Kidney (tissue), 14 donors: ENCODE data around the gene CORIN. TPM values are rescaled to one million over a fixed set of nuclear protein-coding genes. Genes with fewer than 3 reads are reported as not detected.

Experiments used
- DNase-seq, 5 donors: peaks; one replicate each; pipeline ENCODE4 v3.0.0-alpha.2; 2013 to 2020
- FAIRE-seq: peaks from 2 replicates; lab custom pipeline; 2012; peaks lifted over from hg19 to GRCh38; lab: Jason Lieb, UNC
- H3K27ac ChIP-seq, 2 donors: one replicate each; pipeline ENCODE4 v1.7.0; 2013; ENCODE audit warnings: low read depth in 2 of 2, low read length in 2 of 2, inconsistent platforms in 1 of 2
- H3K27me3 ChIP-seq: one replicate; pipeline ENCODE4 v1.7.1; 2013; ENCODE audit warnings: low read length, inconsistent platforms; ENCODE audit not compliant: control insufficient read depth, insufficient read depth
- H3K36me3 ChIP-seq, 3 donors: one replicate each; pipeline versions ENCODE4 v1.7.0 to v1.7.1; 2013; ENCODE audit warnings: low read length in 3 of 3, control low read depth in 1 of 3, inconsistent platforms in 1 of 3; ENCODE audit not compliant: insufficient read depth in 3 of 3, control insufficient read depth in 2 of 3
- H3K4me1 ChIP-seq, 3 donors: one replicate each; pipeline versions ENCODE4 v1.7.0 to v1.7.1; 2013; ENCODE audit warnings: low read length in 3 of 3, inconsistent platforms in 1 of 3, low read depth in 1 of 3; ENCODE audit not compliant: control insufficient read depth in 2 of 3, insufficient read depth in 2 of 3
- H3K4me3 ChIP-seq, 3 donors: one replicate each; pipeline versions ENCODE4 v1.7.0 to v1.8.1; 2013; ENCODE audit warnings: low read length in 3 of 3, control low read depth in 1 of 3, inconsistent platforms in 1 of 3
- H3K9ac ChIP-seq, 3 donors: one replicate each; pipeline versions ENCODE4 v1.7.0 to v1.7.1; 2013; ENCODE audit warnings: low read length in 3 of 3, control low read depth in 1 of 3, inconsistent platforms in 1 of 3
- H3K9me3 ChIP-seq, 3 donors: one replicate each; pipeline versions ENCODE4 v1.7.0 to v1.7.1; 2013; ENCODE audit warnings: low read length in 3 of 3, control low read depth in 1 of 3, inconsistent platforms in 1 of 3; ENCODE audit not compliant: control insufficient read depth in 2 of 3, insufficient read depth in 1 of 3
- intact Hi-C: fragments of 100-400 bp; cut with DNase I; formaldehyde crosslinking; loops from one replicate; pipeline ENCODE4 v1.11.1; 2022
- polyA plus RNA-seq: library from polyadenylated mRNA; stranded (reverse); fragments of 350-450 nt; fragmentation: Illumina TruSeq; extraction: RNeasy Lipid Tissue Mini Kit (QIAGEN cat#74804); gene quantifications from one replicate; pipeline ENCODE4 v1.2.3, GENCODE V29; 2014; ENCODE audit warnings: low read depth, low replicate concordance; ENCODE audit not compliant: insufficient read depth
- total RNA-seq: library from RNA; stranded (reverse); fragmentation: NEBNext Ultra II Directional; extraction: Animal tissue kit (Norgen Biotek cat#: 25700); gene quantifications from one replicate; pipeline ENCODE4 v1.2.1, GENCODE V29; 2021
- TF ChIP-seq, protein P1 (sequence below): IDR thresholded peaks from 3 replicates; pipeline ENCODE4 v1.5.1; 2012; ENCODE audit warnings: mild to moderate bottlenecking, moderate library complexity, borderline replicate concordance; ENCODE audit not compliant: insufficient read depth; ENCODE audit errors: extremely low read depth
- donor health status: control.
- donor health status: control.
- donor health status: control.
- donor health status: control.
- donor health status: control.
- donor health status: DM: yes; HTN: yes; CAD: no.
- donor health status: Normal renal cell carcinoma (clear cell type).

The CORIN gene
- total and polyA plus RNA-seq, 2 donors from 2014 or later = 0.75 to 2.6 TPM

DNA sequence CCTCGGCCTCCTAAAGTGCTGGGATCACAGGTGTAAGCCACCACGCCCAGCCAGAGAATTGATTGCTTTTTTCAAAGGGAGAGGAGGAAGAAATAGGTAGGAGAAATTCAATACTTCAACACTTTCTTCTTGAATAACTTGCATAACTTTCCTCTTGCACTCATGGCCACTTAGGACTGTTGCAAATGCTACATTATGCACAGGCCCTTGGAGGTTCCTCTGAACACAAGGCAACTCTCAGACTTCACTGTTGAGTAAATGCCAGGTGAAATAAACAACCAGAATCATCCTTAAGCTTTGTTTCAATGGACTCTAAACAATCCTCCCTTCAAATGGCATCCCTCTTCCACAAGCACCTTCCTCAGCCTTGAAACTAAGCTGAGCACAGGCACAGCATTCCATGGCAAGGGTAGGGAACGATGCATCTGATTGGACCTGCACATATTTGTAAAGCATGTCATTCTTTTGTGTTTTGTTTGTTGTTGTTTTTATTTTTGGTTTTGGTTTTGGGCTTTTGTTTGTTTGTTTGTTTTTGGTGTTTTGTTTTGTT is 28.1 kb downstream of the CORIN start:
- Histone ChIP-seq H3K4me1 (no peaks in the 10 kb centered on the region), H3K36me3 (no peaks in the 10 kb centered on the region), H3K27me3 (no peaks in the 10 kb centered on the region), H3K4me3 (no peak overlapping the region), H3K27ac (no peak overlapping the region), H3K9ac (no peak overlapping the region), H3K9me3 (no peaks in the 10 kb centered on the region)
- TF ChIP-seq, protein P1, sequence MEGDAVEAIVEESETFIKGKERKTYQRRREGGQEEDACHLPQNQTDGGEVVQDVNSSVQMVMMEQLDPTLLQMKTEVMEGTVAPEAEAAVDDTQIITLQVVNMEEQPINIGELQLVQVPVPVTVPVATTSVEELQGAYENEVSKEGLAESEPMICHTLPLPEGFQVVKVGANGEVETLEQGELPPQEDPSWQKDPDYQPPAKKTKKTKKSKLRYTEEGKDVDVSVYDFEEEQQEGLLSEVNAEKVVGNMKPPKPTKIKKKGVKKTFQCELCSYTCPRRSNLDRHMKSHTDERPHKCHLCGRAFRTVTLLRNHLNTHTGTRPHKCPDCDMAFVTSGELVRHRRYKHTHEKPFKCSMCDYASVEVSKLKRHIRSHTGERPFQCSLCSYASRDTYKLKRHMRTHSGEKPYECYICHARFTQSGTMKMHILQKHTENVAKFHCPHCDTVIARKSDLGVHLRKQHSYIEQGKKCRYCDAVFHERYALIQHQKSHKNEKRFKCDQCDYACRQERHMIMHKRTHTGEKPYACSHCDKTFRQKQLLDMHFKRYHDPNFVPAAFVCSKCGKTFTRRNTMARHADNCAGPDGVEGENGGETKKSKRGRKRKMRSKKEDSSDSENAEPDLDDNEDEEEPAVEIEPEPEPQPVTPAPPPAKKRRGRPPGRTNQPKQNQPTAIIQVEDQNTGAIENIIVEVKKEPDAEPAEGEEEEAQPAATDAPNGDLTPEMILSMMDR = no peak
- no peak for FAIRE-seq
- intact Hi-C loops = no loop called here
- DNase-seq = no peak

DNA sequence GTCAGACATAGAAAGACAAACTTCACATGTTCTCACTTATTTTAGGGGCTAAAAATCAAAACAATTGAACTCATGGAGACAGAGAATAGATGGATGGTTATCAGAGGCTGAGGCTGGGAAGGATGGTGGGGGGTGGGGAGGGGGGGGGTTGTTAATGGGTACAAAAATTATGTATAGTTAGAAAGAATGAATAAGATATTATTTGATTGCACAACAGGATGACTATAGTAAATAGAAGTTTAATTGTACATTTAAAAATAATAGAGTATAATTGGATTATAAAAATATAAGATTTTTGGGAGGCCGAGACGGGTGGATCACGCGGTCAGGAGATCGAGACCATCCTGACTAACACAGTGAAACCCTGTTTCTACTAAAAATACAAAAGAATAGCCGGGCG is 33.3 kb downstream of the CORIN start:
- Histone ChIP-seq H3K9ac (no peak overlapping the region), H3K4me1 (no peaks in the 10 kb centered on the region), H3K4me3 (no peak overlapping the region), H3K27ac (no peak overlapping the region), H3K27me3 (no peaks in the 10 kb centered on the region), H3K9me3 (no peaks in the 10 kb centered on the region), H3K36me3 (no peaks in the 10 kb centered on the region)
- TF ChIP-seq, protein P1 = no peak
- no peak for FAIRE-seq
- intact Hi-C loops = no loop called here
- DNase-seq = no peak

DNA sequence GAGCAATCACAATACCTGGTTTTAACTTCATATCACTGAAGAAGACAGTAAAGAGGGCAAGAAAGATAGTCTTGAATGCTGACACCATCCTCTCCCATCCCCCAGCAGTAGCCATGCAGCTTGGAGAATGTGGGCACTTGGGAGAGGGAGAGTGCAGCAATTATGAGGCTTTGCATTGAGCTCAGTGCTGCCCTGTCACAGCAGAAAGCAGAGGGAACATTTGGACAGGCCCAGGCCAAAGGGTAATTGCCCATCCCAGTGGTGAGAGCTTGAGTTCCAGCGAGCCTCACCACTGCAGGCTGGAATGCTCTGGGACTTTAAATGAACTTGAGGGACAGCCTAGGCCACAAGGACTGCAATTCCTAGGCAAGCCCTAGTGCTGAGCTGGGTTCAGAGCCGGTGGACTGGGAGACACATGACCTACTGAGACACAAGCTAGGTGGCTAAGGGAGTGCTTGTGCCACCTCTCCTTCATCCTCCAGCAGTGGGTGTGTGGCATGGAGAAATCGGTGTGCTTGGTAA is 36.3 kb downstream of the CORIN start:
- DNase-seq (no peak), FAIRE-seq (no peak)
- TF ChIP-seq, protein P1 = no peak
- Histone ChIP-seq H3K9me3 (no peaks in the 10 kb centered on the region), H3K4me3 (no peak overlapping the region), H3K27ac (no peak overlapping the region), H3K4me1 (no peaks in the 10 kb centered on the region), H3K9ac (no peak overlapping the region), H3K36me3 (no peaks in the 10 kb centered on the region), H3K27me3 (no peaks in the 10 kb centered on the region)
- intact Hi-C loops = no loop called here

DNA sequence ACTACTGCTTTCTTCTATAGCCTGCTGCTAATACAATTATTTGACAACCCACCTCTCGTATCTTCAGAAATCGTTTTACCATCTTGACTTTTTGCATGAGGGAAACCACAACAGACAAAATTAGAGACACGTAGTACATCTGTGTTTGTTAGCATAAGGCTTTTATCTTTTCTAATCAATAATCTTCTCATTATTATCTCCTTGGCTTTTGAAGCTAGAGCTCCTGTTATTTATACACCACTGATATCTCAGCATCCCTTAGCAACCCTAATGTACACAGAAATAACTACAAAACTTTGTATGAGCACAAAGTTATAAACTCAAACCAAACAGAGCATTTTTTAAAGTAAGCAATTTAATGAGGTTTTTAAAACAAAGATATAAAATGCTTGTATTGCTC is 39.7 kb downstream of the CORIN start:
- no peak for DNase-seq
- intact Hi-C loops = no loop called here
- no peak overlapping the region for H3K9ac ChIP-seq

More for the DNA sequence above, 39.7 kb downstream of the CORIN start:
- no peaks in the 10 kb centered on the region for H3K4me1 ChIP-seq
- H3K4me3 ChIP-seq = no peak overlapping the region
- H3K27ac ChIP-seq = no peak overlapping the region
- H3K27me3 ChIP-seq = no peaks in the 10 kb centered on the region
- no peaks in the 10 kb centered on the region for H3K36me3 ChIP-seq
- no peak for FAIRE-seq
- H3K9me3 ChIP-seq = no peaks in the 10 kb centered on the region
- TF ChIP-seq, protein P1 = no peak
